NCI-H1930 (cell line): ENCODE measurements around the gene FUNDC2.
"Not testable (repeated sequence)": the region's sequence is repeated elsewhere in the genome, so short reads cannot be mapped to it uniquely, and the experiment has no call there.

ENCODE experiments used
- DNase-seq, 2 experiments: peaks; one replicate each; lab custom pipeline; 2025; lab: John Stamatoyannopoulos, UW

FUNDC2 gene, protein sequence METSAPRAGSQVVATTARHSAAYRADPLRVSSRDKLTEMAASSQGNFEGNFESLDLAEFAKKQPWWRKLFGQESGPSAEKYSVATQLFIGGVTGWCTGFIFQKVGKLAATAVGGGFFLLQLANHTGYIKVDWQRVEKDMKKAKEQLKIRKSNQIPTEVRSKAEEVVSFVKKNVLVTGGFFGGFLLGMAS

DNA sequence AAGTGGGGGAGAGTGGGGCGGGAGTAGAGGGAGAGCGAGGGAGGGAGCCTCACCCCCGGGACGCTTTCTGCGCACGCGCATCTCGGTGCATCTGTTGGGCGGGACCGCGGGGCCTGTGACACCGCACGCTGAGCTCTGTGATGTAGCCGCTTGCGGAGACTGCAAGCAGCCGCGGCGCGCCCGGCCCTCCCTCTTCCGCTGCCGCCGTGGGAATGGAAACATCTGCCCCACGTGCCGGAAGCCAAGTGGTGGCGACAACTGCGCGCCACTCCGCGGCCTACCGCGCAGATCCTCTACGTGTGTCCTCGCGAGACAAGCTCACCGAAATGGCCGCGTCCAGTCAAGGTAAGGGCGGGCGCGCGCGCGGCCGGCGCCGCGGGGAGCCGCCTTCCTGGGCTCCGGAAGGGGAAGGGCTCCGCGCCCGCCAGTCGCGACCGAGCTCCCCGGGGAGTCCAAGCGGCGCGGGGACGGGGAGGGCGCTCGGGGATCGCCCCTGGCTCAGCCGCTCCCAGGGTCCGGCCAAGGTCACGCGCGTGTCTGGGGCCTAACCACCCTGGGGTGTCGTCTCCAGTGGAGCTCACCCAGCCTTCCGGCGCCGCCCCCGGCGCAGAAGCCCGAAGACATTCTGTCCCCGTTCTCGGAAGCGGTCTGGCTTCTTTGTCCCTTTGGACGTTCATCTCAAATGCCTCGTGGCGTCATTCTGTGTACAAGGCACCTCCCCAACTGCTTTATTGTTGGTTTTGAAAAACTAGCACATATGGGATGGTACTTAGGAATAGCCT is at the start of gene FUNDC2:
TSS of gene FUNDC2 (plus strand) at position 118 of the 782 bp plus-strand sequence. CDS start at position 213, 95 bp downstream.
- peak; percentile 88 to 93 for DNase-seq

GRCh38 chrX:154979629-154980028 is 47.0 kb upstream of the FUNDC2 start:
- DNase-seq, result no peak

- peak; percentile 30 to 51 for DNase-seq
Measured at GRCh38 chrX:154980330-154981115, 46.1 kb upstream of the FUNDC2 start.

- no peak for DNase-seq
Measured at GRCh38 chrX:154981116-154981411, 45.6 kb upstream of the FUNDC2 start.

DNA sequence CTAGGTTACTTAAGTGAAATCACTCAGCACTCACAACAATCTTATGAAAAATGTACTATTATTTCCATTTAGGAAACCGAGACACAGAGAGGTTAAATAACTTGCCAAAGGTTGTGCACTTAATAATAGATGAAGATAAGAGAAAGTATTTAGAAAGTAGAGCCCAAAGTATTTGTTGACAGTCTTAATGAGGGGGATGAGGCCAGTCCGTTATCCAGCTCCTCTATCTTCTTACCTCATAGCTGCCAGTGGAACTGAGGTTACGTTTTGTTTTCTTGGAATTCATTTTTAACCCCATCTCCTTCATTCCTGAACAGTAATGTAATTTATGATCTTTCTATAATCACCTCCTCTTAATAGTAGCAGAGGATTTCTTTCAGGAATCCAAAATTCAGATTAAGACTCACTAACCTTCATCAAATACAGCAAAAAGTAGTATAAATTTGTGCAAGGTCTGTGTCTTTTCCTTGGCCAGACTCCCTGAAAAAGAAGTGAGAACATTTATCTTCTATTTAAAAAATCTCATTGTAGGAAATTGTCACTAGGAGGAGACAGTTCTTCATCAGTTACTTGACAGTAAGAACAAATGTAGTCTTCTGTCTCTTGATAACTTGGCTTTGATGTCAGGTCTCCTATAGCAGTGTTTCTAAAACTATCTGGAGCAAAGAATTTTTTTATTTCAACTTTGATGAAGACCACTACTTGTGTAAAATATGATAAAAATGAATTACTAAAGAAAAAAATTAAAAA is 39.6 kb upstream of the FUNDC2 start:
- DNase-seq, result peak in 1 of 2 experiments; percentile 7

- DNase-seq, result peak in 1 of 2 experiments; percentile 4
Measured at GRCh38 chrX:154987940-154988339, 38.7 kb upstream of the FUNDC2 start.

DNA sequence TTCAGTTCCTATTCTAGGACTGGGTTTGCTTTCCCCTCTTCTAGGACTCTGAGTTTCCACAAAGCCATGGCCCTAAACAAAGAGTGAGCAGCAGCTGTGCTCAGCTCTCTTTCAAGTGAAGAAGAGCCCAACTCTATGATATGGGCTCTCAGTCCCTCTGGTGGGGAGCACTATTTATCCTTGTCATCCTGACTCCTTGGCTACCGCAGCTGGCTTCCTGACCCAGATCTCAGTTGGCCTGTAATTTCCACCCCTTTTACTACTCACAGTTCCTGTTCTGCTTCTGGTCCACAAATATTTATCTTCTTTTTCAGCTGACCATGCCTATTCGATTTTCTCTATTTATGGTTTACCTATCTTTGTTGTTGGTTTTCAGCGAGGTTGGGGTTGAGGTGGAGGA is 37.9 kb upstream of the FUNDC2 start:
- no peak for DNase-seq

DNA sequence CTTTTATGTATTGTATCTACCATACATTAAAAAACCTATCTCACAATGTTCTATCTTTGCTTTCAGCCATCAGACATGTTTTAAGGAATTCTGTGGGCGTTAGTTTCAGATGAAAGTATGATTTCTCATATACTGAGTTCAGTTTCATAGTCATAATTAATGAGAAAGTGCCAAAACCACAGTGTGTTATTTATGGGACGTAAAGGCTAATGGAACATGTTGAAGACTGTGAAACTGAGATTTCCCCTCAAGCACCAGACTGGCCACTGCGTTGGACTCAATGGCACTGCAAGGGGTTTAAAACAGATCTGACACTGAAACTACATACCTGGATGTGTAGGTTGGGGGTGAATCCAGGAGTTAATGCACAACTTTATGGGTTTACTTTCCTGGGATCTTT is 36.1 kb upstream of the FUNDC2 start:
- DNase-seq, result no peak

DNA sequence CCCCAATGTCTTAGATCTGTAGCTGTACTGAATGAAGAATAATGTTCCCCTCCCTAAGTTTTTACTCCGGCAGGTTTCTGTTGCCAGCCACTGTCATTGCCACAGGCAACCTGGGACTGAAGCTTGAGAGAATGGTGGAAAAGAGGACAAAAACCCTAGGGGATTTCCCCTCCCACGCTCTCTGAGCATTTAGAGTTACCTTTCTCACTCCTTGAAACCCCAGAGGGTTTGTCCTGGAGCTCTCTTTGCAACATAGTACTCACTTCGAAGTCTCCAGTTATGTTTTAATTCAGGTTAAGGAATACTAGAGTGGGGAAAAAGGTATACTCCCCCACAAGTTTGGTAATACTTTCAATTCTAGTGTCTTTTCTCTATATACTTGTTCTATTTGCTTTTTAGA is 35.6 kb upstream of the FUNDC2 start:
- no peak for DNase-seq

DNA sequence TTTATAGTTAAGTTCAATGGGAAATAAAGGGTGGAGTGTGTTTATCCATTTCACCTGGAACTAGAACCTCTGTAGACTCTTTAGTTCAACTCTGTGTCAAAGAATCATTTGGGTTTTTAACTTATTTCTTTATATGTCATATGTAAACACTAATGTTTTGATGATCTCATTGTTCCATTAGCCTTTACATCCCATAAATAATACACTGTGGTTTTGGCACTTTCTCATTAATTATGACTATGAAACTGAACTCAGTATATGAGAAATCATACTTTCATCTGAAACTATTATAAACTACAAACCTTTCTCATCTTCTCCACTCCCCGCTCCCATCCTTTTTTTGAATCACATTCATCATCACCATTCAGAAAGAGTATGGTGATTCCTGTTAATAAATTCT is 35.2 kb upstream of the FUNDC2 start:
- no peak for DNase-seq

DNA sequence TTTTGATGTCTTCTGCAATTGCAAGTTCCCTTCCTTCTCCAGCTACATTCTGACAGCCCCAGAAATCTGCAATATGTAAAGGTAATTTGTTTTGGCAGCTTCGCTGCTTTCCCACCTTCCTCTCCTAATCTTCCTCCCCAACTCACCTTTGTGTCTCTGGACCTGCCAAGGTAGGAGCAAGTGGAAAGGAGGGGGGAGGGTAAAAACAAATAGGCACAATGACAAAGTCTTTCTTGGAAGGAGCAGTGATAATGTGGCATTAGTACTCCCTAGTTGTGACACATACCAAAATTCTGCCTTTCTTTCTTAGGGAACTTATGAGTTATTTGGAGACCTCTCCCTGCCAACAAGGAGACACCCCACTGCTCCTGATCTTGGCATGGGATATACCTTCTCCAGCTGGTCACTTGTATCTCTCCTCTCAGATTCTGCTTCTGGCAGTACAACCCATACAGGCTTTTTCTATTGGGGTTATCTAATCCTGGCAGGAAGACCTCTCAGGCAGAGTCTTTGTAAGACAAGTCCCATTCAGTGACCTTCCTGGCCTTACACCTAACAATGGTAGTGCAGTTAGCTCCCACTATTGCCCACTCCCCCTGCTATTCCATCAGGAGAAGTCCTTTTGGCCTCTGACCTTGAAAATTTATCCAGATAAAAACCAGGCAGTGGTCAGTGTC is 28.3 kb upstream of the FUNDC2 start:
- no peak for DNase-seq

GRCh38 chrX:155000841-155001240 is 25.8 kb upstream of the FUNDC2 start:
- no peak for DNase-seq

- DNase-seq, result no peak
Measured at GRCh38 chrX:155001873-155002272, 24.8 kb upstream of the FUNDC2 start.

DNA sequence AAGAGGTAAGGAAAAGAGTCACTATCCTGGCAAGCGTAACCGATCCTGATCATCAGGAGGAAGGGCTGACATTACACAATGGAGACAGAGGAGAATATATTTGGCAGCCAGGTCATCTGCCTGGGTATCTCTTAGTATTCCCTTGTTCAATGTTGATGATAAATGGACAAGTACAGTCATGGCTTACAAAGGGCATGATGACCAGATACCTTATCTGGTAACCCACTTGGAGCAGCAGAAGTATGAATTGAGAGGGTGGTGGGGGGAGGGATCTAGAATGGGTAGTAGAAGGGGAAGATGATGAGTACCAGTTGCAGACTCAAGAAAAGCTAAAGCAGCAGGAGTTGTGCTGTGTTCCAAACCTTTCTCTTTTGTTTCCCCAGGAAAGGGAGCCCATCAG is 21.5 kb upstream of the FUNDC2 start:
- no peak for DNase-seq

DNA sequence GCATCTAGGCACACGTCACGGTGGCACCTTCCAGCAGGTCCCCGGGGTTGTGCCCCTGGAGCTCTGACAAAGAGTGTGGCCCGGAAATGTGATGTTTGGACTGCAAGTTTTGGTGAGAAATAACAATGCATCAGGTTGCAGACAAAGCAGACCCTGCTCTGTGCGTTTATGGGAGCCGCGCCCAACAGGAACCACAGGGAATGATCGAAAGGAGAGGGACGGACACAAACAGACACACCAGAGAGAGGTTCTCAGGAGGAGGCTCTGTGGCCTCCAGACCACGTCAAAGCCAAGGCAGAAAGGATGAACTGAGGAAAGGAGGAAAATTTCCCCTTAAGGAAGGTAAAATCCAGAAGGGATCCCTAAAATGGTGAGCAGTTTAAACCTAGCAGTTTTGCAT is 20.3 kb upstream of the FUNDC2 start:
- not testable (repeated sequence) for DNase-seq

- not testable (repeated sequence) for DNase-seq
Measured at GRCh38 chrX:155006913-155007671, 19.6 kb upstream of the FUNDC2 start.

- DNase-seq, result not testable (repeated sequence)
Measured at GRCh38 chrX:155008578-155008977, 18.1 kb upstream of the FUNDC2 start.

DNA sequence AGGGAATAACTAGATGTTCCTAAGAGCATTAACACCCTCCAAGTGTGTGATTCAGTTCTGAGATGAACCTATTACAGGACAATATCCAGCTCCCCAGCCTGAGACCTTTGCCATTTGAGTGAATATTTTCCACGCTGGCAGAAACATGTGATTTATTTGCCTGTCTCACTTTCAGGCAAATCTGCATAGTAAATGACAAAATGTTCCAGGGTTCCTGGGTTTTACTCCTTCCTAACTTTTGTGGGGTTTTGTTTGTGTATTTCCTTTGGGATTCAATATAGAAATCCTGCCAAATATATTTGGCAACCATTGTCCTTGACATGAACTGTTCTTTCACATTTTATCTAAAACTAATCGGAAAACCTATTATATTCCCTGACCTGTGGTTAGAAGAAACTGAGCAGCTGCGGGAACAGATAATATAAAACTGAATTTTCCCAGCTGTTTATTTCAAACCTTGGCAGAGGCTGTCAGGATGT is 16.6 kb upstream of the FUNDC2 start:
- DNase-seq, result no peak

GRCh38 chrX:155020591-155020990 is 6.1 kb upstream of the FUNDC2 start:
- DNase-seq, result no peak

DNA sequence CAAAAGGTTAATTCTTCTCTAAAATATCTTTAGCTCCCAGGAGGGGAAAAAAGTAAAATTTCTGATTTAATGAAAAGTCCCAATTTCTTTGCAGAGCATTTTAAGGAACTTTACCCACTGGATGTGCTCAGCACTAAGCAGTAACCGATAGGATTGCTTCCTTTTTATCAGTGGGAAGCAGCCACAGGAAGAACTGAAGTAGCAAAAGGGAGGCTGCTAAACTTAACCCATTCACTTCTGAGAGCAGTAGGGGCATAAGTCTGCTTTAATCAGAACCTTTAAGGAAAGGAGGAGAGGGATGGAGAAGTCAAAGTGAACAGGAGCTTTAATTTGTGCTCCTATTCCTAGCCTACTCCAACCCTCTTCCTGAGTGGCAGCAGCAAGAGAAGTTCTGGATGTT is 4.1 kb upstream of the FUNDC2 start, which contains the start of gene F8:
TSS of gene F8 (minus strand) at position 139 of the 400 bp plus-strand sequence. CDS start 171 bp downstream, outside the sequence.
- DNase-seq, result no peak
